Measurements from ENCODE around the gene UBE2I. TPM values are rescaled to one million over a fixed set of nuclear protein-coding genes. Genes with fewer than 3 reads are reported as not detected.

The UBE2I gene
- total and polyA plus RNA-seq, 2 donors (not counting 1 experiment from before 2014, with no cell fraction given), result 152 to 265 TPM

DNA sequence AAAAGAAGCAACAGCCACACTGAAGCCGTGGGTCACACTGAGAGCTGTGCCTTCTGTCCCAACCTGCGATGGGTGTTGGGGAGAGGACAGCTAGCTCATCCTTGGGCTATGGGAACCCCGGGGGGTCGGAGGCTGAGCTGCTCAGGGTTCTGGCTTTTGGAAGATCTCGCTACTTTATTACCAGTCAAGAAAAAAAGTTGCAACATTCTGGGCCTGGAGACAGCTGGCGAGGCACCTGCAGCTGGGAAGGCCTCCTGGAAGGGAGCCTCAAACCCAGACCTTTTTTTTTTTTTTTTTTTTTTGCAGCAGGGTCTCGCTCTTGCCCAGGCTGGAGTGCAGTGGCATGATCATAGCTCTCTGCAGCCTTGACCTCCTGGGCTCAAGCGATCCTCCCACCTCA, 28.7 kb upstream of the UBE2I start:
- TF ChIP-seq, protein P1, sequence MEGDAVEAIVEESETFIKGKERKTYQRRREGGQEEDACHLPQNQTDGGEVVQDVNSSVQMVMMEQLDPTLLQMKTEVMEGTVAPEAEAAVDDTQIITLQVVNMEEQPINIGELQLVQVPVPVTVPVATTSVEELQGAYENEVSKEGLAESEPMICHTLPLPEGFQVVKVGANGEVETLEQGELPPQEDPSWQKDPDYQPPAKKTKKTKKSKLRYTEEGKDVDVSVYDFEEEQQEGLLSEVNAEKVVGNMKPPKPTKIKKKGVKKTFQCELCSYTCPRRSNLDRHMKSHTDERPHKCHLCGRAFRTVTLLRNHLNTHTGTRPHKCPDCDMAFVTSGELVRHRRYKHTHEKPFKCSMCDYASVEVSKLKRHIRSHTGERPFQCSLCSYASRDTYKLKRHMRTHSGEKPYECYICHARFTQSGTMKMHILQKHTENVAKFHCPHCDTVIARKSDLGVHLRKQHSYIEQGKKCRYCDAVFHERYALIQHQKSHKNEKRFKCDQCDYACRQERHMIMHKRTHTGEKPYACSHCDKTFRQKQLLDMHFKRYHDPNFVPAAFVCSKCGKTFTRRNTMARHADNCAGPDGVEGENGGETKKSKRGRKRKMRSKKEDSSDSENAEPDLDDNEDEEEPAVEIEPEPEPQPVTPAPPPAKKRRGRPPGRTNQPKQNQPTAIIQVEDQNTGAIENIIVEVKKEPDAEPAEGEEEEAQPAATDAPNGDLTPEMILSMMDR (IDR thresholded peaks at IDR 0.05), result no peak
- TF ChIP-seq EZH2 (IDR thresholded peaks at IDR 0.05; ENCODE audit: borderline replicate concordance, insufficient read depth, low read depth, low read length, poor library complexity, severe bottlenecking), result no peak
- Histone ChIP-seq H3K27me3 (replicated peaks in 1 of 4; ENCODE audit: control extremely low read depth in 1 of 4, control insufficient read depth in 3 of 4, insufficient read depth in 4 of 4, low read length in 3 of 4) (peaks cover 0 to 5% (median 0%) of the 10 kb centered on the region in 4 experiments), H3K27ac (ENCODE audit: low read length in 2 of 2) (no peak overlapping the region), H3K4me1 (ENCODE audit: control insufficient read depth in 2 of 2, insufficient read depth in 2 of 2, low read length in 2 of 2) (no peaks in the 10 kb centered on the region), H4K20me1 (ENCODE audit: control insufficient read depth, insufficient read depth, low read length, poor library complexity, severe bottlenecking) (no peaks in the 10 kb centered on the region), H3K4me2 (replicated peaks; ENCODE audit: low read depth, low read length, poor library complexity, severe bottlenecking) (no peak overlapping the region), H3K4me3 (ENCODE audit: control extremely low read depth in 1 of 5, extremely low read depth in 1 of 5, insufficient read depth in 1 of 5, low read depth in 2 of 5, low read length in 4 of 5) (no peak overlapping the region), H3K79me2 (ENCODE audit: control insufficient read depth, insufficient read depth, low read length) (no peaks in the 10 kb centered on the region), H3K9ac (ENCODE audit: low read length) (no peak overlapping the region), H3K9me3 (ENCODE audit: control extremely low read depth in 1 of 3, control insufficient read depth in 2 of 3, insufficient read depth in 1 of 3, low read length in 2 of 3) (no peaks in the 10 kb centered on the region), H2AFZ (ENCODE audit: insufficient read depth, low read depth, low read length, poor library complexity, severe bottlenecking) (no peak overlapping the region), H3K36me3 (replicated peaks in 1 of 2; ENCODE audit: control extremely low read depth in 1 of 2, control insufficient read depth in 1 of 2, extremely low read depth in 1 of 2, insufficient read depth in 2 of 2, low read length in 1 of 2) (no peaks in the 10 kb centered on the region)
- H3K27me3 Mint-ChIP-seq, result peaks cover 6% of the 10 kb centered on the region
- H3K4me3 Mint-ChIP-seq, result no peak overlapping the region
- no peak overlapping the region for H3K27ac Mint-ChIP-seq
- no peak for DNase-seq
- ChIA-PET POLR2A (no interaction called here), CTCF (interaction anchor here (0.6 kb wide), 1 partner anchor 14 kb away, joined by 3 read pairs; no protein-coding TSS in a partner anchor)
- H3K9me3 Mint-ChIP-seq (ENCODE audit: insufficient read depth), result no peaks in the 10 kb centered on the region
- intact Hi-C loops (cut with micrococcal nuclease), result no loop called here
- 84% methylated on average over 7 of the region's 8 CpGs for WGBS (ENCODE audit: insufficient coverage)
- no peak for ATAC-seq (ENCODE audit: low read depth)
- peaks cover 2% of the 10 kb centered on the region for H3K4me1 Mint-ChIP-seq

DNA sequence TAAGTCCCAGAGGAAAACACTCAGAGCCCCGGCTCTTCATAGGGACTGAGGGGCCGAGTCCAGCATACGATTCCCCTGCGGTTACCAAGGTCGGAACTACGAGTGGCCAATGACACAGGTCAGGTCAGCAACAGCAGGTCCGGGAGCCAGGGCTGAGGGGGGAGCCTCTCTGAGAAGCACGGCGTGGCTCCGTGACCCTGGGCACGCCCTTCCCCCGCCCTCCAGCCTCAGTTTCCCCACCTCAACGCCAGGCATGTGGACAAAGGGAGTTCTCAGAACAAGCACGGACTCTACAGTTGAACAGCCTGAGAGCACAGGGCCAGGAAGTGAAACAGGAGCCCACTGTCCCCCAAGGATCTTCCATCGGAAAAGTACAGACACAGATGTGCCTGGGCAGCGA, 27.9 kb upstream of the UBE2I start:
- 87% methylated on average over 16 of the region's 16 CpGs for WGBS (ENCODE audit: insufficient coverage)
- Histone ChIP-seq H3K9me3 (ENCODE audit: control extremely low read depth in 1 of 3, control insufficient read depth in 2 of 3, insufficient read depth in 1 of 3, low read length in 2 of 3) (no peaks in the 10 kb centered on the region), H3K27ac (ENCODE audit: low read length in 2 of 2) (no peak overlapping the region), H3K4me2 (replicated peaks; ENCODE audit: low read depth, low read length, poor library complexity, severe bottlenecking) (no peak overlapping the region), H3K9ac (ENCODE audit: low read length) (no peak overlapping the region), H3K79me2 (ENCODE audit: control insufficient read depth, insufficient read depth, low read length) (no peaks in the 10 kb centered on the region), H2AFZ (ENCODE audit: insufficient read depth, low read depth, low read length, poor library complexity, severe bottlenecking) (no peak overlapping the region), H4K20me1 (ENCODE audit: control insufficient read depth, insufficient read depth, low read length, poor library complexity, severe bottlenecking) (no peaks in the 10 kb centered on the region), H3K36me3 (replicated peaks in 1 of 2; ENCODE audit: control extremely low read depth in 1 of 2, control insufficient read depth in 1 of 2, extremely low read depth in 1 of 2, insufficient read depth in 2 of 2, low read length in 1 of 2) (no peaks in the 10 kb centered on the region), H3K4me3 (ENCODE audit: control extremely low read depth in 1 of 5, extremely low read depth in 1 of 5, insufficient read depth in 1 of 5, low read depth in 2 of 5, low read length in 4 of 5) (no peak overlapping the region), H3K4me1 (ENCODE audit: control insufficient read depth in 2 of 2, insufficient read depth in 2 of 2, low read length in 2 of 2) (no peaks in the 10 kb centered on the region), H3K27me3 (replicated peaks in 1 of 4; ENCODE audit: control extremely low read depth in 1 of 4, control insufficient read depth in 3 of 4, insufficient read depth in 4 of 4, low read length in 3 of 4) (peaks cover 0 to 5% (median 1%) of the 10 kb centered on the region in 4 experiments)
- intact Hi-C loops (cut with micrococcal nuclease), result no loop called here
- Mint-ChIP-seq H3K9me3 (ENCODE audit: insufficient read depth) (no peaks in the 10 kb centered on the region), H3K4me1 (peaks cover 2% of the 10 kb centered on the region), H3K4me3 (no peak overlapping the region), H3K27ac (no peak overlapping the region), H3K27me3 (peaks cover 3% of the 10 kb centered on the region)
- ChIA-PET POLR2A (no interaction called here), CTCF (no interaction called here)
- no peak for DNase-seq
- ATAC-seq (ENCODE audit: low read depth), result no peak
- TF ChIP-seq EZH2 (IDR thresholded peaks at IDR 0.05; ENCODE audit: borderline replicate concordance, insufficient read depth, low read depth, low read length, poor library complexity, severe bottlenecking), result no peak
- TF ChIP-seq, protein P1 (IDR thresholded peaks at IDR 0.05), result no peak

Data from B cell (primary cell).